Iris pigment epithelial cell (primary cell): ENCODE results near the gene NPAS3.

Source experiments
- DNase-seq: peaks from one replicate; pipeline ENCODE4 v3.0.0-alpha.2; 2011; ENCODE audit warnings: low read depth

Gene NPAS3

GRCh38 chr14:32940711-32941667 is 2.3 kb downstream of the NPAS3 start:
- DNase-seq, result no peak

- DNase-seq, result no peak
Observed at GRCh38 chr14:32941668-32942065, 3.0 kb downstream of the NPAS3 start.

GRCh38 chr14:32947081-32947480 is 8.4 kb downstream of the NPAS3 start:
- no peak for DNase-seq

GRCh38 chr14:32947792-32948191 is 9.1 kb downstream of the NPAS3 start:
- no peak for DNase-seq

GRCh38 chr14:32950584-32950983 is 11.9 kb downstream of the NPAS3 start:
- DNase-seq, result peak; percentile 76

- peak; percentile 7 for DNase-seq
Observed at GRCh38 chr14:32967421-32967820, 28.7 kb downstream of the NPAS3 start.

GRCh38 chr14:32968972-32969544 is 30.4 kb downstream of the NPAS3 start:
- no peak for DNase-seq

- DNase-seq, result no peak
Observed at GRCh38 chr14:32977913-32978312, 39.2 kb downstream of the NPAS3 start.

GRCh38 chr14:32978691-32979255 is 40.1 kb downstream of the NPAS3 start:
- no peak for DNase-seq

GRCh38 chr14:32980178-32980901 is 41.7 kb downstream of the NPAS3 start:
- DNase-seq, result no peak

GRCh38 chr14:32980902-32981501 is 42.3 kb downstream of the NPAS3 start:
- DNase-seq, result no peak

- no peak for DNase-seq
Observed at GRCh38 chr14:32984241-32984930, 45.7 kb downstream of the NPAS3 start.

- DNase-seq, result no peak
Observed at GRCh38 chr14:32985866-32986265, 47.2 kb downstream of the NPAS3 start.

GRCh38 chr14:32986791-32987540 is 48.3 kb downstream of the NPAS3 start:
- peak; percentile 53 for DNase-seq

GRCh38 chr14:32991691-32992090 is 53.0 kb downstream of the NPAS3 start:
- no peak for DNase-seq

- DNase-seq, result no peak
Observed at GRCh38 chr14:32993921-32994320, 55.2 kb downstream of the NPAS3 start.

- DNase-seq, result no peak
Observed at GRCh38 chr14:32996343-32996742, 57.7 kb downstream of the NPAS3 start.

- peak; percentile 39 for DNase-seq
Observed at GRCh38 chr14:32998433-32998832, 59.8 kb downstream of the NPAS3 start.

GRCh38 chr14:33009673-33010072 is 71.0 kb downstream of the NPAS3 start:
- DNase-seq, result no peak

- no peak for DNase-seq
Observed at GRCh38 chr14:33010495-33010894, 71.8 kb downstream of the NPAS3 start.

- DNase-seq, result no peak
Observed at GRCh38 chr14:33014710-33015109, 76.0 kb downstream of the NPAS3 start.
